AG08395 (cell line): Measurements from ENCODE around the gene ATXN1.
A peak's percentile ranks its signal among the peaks of the same experiment; 100 is the strongest.
"Not testable (repeated sequence)": the region's sequence is repeated elsewhere in the genome, so short reads cannot be mapped to it uniquely, and the experiment has no call there.

ENCODE experiments used
- DNase-seq: peaks from one replicate; pipeline ENCODE4 v3.0.0; 2012; ENCODE audit warnings: mixed read lengths, low spot score

The ATXN1 gene

DNA sequence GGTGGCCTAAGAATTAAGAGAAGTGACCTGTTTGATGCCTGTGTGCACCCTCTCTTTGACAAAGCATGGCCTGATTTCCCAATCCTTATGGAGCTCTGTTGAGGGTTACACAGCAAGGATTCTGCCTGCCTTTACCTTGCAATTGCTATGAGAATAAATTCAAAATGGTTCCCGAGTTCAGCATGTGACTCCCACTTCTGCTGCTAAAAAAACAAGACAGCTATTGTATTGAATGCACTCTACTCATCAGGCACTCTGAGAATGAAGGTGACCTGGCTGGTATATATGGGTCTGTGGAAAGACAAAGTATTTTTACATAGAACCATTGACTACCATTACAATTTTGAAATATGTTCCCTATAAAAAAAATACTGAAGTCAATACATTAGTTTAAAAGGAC is 190.3 kb downstream of the ATXN1 start:
- no peak for DNase-seq

DNA sequence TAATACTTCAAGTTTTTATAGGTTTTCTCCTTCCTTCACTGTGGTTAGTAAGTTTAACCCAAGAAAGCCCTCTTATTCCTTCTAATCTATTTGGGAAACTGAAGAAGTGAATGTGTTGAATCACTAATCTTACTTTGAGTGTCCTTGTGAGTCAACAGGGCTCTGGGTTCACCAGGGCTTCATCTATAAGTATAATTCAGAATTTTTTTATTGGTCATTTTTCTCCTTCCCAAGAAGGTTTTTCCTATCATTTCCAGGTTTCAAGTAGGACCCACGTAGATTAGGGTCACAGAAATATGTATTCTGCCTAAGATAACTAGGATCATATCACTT is 191.1 kb downstream of the ATXN1 start:
- no peak for DNase-seq

DNA sequence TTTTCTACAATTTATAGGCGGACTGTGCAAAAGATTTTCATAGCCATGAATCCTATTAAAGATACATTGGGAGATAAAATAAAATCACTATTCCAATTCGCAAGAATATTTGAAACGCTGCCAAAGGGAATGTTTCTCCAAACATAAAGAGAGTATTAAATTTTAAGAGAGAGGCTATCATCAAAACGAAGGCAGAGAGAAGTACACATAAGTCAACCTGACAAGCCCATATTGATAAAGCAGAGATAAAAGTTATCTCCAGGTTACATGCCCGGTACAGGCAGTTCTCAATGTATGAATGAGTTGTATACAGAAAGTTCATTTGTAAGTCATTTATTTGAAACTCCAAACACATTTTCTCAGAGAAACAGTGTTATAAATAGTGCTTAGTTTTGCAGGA is 193.1 kb downstream of the ATXN1 start:
- DNase-seq: no peak

DNA sequence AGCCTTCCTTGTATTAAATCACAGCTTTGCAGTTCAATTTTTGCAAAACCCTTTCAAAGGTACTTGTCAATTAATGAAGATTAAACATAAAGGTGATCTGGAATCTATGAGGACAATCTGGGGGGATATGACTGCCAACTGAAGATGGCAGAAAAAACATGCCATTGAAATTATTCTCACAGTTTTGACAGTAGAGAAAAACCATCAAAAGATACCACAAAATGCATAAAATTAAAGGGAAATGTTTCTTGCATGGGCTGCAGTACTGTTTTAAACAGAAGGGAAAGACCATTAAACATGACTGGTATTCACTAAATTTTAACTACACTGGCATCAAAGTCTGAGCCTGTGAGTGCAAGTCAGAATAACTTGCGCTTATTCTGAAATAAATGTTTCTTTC is 194.2 kb downstream of the ATXN1 start:
- no peak for DNase-seq

DNA sequence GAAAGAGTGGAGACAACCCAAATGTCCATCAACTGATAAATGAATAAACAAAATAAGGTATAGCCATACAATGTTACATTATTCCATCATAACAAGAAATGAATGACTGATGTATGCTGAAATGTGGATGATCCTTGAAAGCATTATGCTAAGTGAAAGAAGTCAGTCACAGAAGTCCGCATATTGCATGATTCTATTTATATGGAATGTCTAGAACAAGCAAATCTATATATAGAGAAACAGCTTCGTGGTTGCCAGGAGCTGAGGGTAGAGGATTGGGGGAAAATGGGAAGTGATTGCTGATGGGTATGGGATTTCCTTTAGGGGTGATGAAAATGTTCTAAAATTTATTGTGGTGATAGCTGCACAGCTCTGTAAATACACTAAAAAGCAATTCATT is 196.8 kb downstream of the ATXN1 start:
- no peak for DNase-seq

DNA sequence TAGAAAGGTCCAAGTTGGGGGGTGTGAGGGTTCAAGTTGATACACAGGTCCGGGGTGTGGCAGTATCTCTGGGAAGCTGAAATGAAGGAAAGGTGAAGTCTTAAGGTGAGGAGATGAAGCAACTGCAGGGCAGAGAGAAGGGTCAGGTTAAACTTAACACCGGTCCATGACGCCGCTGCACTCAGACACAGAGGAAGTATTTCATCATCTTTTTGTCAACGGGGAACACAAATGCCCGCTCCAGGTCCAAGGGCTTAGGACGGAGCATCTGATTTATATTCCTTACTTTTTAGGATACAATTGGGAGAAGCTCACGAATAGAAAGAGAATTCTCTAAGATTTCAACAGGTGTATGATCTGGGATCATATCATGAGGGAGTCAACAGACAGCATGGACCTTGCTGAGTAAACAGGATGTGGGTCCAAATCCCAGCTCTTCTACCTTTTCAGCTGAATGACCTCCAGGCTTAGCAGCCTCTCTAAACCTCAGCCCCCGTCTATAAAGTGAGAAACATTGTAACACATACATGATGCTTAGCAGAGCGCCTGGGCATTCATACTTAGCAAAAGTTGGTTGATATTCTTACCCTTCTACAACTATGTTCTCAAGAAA is 197.5 kb downstream of the ATXN1 start:
- DNase-seq: no peak

DNA sequence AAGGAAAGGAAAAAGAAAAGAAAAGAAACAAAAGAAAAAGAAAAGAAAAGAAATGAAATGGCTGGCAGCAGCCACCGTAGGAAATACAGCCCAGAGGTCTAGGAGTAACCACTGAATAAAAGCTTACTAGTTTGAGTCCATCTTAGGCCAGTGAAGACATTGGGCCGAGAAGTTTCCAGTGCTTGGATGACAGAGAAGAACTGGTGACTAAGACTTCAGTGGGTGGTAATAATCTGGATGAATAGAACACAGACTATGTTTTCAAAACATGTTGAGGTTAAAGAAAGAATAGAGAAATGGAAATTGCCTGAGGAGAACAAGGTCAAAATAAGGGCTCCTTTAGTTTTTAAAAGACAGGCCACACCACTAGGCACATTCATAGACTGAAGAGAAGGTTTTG is 198.8 kb downstream of the ATXN1 start:
- DNase-seq: peak; percentile 30

DNA sequence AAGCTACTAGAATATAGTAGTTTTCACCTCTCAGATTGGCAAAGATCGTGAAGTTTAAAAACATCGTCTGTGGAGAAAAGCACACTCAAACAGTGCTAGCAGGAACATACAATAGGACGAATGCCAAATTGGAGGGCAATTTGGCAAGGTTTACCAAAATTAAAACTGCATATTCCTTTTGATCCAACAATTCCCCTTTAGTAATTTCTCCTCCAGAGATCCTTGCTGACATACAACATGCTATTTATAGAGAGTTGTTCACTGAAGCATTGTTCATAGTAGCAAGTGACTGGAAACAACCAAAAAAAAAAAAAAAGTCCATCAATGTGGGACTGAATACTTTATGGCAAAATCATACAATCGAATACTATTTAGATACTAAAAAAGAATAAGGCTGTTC is 202.2 kb downstream of the ATXN1 start:
- DNase-seq: no peak

DNA sequence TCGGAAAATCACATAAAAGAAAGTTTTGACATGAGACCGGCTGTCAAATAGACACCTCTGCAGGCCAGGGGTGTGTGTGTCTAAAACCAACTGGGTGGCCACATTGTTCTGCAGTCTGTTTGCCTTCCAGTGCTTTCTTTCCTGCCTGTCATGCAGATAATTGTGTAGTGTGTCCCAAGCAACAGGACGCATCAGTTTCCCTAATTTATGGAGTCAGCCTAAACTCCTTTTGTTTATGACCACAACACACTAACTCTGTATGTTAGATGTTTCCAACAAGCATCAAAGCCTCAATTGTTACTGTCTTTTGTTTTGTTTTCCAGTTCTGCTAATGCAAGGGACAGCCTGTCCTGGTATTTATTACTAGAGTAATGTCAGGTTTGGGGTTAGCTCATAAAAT is 205.7 kb downstream of the ATXN1 start:
- no peak for DNase-seq

DNA sequence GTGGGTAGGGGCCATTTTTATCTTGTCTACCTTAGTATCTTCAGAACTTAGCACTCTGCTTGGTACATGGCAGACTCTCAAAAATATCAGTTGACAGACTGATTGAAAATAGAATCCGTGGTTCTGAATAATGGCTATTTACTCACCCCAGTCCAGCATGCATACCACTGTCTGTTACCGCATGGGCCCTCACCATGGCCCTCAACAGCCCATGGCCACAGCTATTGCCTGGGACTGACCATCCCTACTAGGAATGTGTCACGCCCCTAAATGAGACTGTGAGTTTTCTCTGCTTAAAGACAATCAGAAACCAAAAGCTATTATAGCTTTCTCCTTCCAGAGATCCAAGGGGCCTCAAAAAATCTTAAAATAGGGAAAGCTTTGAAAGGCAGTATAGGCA is 207.7 kb downstream of the ATXN1 start:
- no peak for DNase-seq

DNA sequence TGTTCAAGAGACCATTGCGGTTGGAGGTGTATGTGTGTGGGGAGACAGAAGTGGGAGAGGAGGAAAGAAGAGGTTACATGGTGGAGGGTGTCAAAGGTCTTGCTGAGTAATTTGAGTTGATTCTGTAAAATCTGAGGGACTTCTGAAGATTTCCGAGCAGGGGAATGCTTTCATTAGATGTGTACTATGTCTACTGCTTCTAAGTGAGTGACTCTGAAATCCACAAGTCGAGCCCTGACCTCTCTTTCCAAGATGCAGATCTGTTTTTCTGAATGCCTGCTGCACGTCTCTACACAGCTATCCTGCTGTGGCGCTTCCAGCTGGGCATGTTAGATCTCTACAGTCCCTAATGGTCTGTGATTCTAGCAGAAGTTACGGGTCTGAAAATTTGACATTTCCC is 209.8 kb downstream of the ATXN1 start:
- DNase-seq: no peak

DNA sequence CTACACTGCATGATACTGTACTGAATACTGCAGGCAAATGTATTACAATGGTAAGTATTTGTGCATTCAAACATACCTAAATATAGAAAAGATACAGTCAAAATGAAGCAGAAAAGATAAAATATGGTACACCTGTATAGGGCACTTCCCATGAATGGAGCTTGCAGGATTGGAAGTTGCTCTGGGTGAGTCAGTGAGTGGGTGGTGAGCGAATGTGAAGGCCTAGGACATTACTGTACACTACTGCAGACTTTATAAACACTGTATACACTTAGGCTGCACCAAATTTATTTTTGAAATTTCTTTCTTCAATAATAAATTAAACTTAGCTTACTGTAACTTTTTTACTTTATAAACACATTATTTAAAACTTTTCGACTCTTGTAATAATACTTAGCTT is 213.1 kb downstream of the ATXN1 start:
- DNase-seq: no peak

DNA sequence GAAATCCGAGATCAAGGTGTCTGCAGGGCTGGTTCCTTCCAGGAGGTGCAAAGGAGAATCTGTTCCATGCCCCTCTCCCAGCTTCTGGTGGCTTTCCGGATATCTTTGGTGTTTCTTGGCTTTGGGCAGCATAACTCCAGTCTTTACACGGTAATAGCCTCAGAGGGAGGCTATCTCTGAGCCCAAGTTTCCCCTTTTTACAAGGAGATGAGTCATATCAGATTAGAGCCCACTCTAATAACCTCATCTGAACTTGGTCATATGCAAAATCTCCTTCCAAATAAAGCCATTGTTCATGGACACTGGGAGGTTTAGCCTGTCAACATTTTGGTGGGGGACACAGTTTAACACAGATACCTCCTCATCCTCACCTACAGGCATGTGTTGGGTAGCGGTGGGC is 213.7 kb downstream of the ATXN1 start:
- DNase-seq: no peak

DNA sequence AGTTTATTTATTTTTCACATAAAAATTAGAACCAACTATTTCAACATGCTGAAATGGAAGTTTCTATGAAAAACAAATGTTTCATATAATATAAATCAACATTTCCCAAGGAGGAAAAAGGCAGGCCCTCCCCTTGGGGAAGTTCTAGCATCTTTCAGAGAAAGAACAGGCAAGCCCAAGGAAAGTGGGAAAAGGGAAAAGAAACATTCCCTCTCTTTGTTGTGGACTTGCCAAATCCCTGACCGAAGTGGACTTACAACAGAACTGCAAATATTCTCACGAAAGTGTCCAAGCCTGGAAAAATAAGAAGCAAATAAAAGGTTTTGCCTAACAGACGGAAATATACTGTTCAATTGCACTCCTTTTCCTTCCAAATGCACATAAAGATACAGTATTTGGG is 214.4 kb downstream of the ATXN1 start:
- DNase-seq: no peak

DNA sequence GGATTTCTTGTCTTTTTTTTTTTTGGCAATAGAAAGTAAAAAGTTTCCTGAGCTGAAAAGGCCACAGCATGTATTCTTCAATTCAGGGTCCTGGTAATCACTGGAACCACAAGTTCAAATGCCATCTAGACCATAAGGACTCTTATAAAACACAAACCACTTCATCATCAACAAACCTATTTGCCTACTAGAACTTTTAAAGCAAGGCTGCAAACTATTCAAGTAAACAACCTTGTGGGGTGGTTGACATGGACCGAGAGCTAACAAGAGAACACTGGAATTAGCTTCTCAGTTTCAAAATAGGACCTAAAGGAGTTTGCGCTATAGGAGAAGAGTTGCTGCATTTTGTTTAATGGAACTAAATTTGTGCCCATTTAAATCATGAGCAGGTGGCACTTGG is 215.9 kb downstream of the ATXN1 start:
- no peak for DNase-seq

DNA sequence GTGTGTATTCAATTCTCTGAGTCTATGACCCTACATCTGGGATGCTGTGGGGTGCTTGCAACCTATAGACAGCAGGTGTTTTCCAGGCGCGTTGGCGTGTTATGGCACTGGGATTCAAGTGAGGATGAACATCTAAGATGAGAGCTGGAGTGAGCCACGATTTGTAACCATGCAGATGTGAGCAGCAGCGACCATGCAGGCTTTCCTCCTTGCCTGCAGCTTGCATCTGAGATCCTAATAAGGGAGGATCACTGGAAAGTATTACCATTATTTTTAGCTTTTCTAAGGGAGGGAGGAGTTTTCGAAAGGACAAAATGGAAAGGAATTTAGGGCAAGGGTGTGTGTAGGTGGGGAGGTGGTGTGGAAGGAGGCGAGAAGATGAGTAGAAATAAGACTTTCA is 216.7 kb downstream of the ATXN1 start:
- no peak for DNase-seq

DNA sequence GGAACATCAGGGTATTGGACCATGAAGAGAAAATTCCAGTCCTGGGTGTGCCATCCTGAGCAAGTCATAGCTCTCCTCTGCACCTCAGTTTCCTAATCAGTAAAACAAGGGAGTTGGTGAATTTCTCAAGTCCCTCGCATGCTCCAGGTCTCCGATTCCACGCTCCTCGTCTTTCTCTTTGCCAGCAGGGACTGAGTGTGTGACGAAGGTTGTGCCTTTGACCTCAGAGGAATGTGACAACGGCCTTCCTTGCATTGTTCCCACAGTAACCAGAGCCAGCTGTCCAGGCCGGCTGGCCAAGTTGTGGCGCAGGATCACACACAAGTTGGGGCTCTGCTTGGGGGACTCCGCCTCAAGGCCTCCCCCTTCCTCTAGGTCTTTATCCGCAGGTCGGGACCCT is 217.3 kb downstream of the ATXN1 start:
- DNase-seq: peak; percentile 62

DNA sequence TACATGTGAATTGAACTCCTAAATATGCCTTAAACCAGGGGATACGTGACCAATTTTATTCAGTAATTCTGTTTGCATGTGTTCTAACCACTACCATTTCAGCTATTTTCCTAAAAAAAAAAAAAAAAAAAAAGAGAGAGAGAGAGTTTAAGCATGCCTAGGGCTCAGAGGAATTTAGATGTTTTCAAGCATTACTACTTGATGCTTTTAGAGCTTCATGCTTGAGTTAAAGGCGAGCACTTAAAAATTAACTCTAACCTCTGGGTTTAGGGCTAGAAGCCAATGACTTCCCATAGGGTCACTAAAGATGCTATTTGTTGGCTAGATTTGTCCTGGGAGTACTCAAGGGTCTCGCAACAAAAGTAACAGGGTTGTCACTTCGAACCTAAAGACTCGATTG is 217.7 kb downstream of the ATXN1 start:
- peak; percentile 8 for DNase-seq

DNA sequence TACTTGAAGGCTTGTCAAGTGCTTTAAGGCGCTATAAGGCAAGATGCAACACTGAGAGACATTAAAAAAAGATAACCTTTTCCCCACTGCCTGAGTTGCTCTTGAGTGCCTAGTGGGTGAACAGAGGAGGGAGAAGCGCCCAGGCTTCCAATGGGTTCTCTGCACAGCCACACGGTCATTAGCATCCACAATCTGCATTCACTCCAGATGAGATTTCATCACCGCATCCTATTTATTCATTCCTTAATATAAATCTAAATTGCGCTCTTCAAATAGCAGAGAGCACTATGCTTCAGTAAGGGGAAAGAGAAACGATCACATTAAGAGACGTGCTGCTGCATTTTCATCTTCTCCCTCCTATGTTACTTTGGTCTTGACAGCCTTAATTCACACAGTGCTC is 219.2 kb downstream of the ATXN1 start:
- DNase-seq: no peak

DNA sequence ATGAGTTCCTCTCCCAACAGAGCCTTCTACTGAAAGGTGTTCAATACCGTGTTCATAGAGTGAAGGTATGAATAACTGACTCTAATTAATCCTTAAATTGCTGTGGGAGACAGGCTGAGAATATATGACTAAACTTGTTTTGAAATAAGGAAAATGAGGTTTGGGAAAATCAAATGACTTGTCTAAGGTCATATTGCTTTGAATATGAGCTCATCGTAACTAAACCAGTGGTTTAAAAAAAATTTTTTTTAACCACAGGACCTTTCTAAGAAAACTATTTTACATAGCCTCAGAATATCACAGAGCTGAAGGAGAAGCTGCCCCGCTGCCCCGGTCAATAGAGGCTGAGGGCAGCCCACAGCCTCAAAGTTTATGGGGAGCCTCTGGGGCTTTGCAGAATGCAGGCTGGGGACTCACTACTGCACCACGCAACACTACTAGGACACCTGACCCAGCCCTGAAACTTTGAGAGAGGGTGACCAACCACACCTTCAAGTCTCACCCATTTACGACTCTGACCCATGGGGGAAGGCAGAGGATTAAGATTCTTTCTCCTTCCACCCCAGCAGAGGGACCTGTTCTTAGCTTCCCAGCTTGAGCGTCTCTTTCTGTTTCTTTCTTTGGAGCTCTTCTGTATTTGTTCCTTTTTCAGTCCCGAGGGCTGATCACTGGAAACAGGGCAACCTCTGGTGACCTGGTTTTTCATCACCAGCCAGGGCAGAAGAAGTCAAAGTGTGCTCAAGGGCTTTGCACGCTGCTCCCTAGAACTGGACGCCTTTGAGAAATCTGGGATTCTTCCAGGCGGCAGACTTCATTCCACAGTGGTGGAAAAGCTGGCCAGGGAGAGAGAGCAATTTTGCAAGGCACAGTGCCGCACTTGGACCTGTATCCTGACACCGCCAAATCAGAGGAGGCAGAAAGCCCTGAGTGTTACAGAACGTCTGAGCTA is 220.2 kb downstream of the ATXN1 start:
- DNase-seq: peak; percentile 12

DNA sequence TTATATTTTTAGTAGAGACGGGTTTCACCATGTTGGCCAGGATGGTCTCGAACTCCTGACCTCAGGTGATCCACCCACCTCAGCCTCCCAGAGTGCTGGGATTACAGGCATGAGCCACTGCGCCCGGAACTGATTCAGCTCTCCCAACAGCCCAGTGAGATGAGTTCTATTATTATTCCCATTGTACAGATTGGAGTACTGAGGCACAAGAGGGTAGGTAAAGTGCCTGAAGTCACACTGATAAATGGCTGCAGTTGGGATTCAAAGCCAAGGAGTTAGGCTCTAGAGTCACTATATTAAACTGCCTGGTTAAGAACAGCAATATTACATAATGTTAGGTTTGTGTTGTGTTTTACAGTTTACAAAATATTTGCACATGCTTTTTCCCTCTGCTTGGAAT is 220.9 kb downstream of the ATXN1 start:
- DNase-seq: not testable (repeated sequence)

DNA sequence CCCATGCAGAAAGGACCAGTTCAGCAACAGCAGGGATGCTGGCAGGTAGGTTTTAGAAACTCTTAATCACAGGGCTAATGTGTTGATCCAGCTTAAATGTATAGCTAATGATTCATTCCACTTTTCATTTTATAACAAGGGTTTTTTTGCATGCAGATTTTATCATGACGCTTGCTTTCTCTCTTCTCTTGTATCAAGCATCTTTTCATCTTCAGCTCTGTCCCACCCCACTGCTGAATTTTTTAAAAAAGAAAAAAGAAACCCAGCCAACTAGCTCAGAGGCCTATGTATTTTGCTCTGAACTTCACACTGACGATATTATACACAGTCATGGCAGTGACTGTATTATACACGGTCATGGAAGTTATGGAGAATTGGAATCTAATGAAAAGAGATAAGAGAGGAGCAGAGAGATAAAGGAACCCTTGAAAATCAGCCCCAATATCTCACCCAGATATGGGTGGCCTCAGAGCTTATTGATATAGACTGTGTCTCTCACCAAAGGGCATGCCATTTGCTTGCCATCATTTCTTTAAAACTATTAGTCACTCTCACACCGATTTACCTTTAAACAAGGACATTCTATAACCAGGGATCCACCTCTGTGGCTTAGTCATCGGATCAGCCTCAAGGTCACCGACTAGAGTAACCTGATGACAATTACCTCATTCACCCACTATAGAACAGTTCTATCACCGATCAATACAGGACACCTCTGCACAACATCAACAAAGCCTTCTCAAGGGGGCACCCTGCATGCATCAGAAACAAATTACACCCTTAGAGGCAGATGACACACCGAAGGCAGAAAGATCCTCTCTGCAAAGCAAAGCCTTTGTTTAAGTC is 222.0 kb downstream of the ATXN1 start:
- no peak for DNase-seq

DNA sequence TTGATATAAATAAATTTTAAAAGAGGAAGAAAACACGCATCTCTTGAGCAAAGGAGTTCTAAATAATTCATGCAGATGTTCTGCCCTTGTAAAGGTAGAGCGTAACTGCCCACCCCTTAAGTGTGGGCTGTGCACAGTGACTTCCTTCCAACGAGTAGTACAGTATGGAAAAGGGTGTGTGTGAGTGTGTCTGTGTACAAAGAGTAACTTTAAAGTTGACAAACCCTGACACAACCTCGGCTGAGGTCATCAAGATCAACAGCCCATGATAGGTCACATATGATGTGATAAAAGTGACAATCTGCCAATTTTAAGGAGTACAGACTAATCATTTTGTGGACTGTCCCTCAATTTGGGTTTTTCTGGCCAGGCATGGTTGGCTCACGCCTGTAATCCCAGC is 225.7 kb downstream of the ATXN1 start:
- no peak for DNase-seq
